CD4-positive, CD25-positive, alpha-beta regulatory T cell (primary cell): Measurements from ENCODE around the gene FCN2. TPM values are rescaled to one million over a fixed set of nuclear protein-coding genes. Genes with fewer than 3 reads are reported as not detected.

Experiments used
- ATAC-seq, 2 donors: fragments of 150-1000 bp; cut with Tn5 transposase; one replicate each; pipeline ENCODE4 v1.10.0; 2021; ENCODE audit warnings: low read depth in 2 of 2, moderate number of reproducible peaks in 2 of 2, moderate library complexity in 1 of 2
- DNase-seq, 3 donors: peaks; one replicate each; pipeline versions ENCODE4 v3.0.0 to v3.0.0-alpha.2; 2012 to 2022; ENCODE audit warnings: mixed read lengths in 1 of 3
- H3K27ac ChIP-seq: one replicate; pipeline ENCODE4 v1.7.0; 2013; ENCODE audit warnings: mild to moderate bottlenecking, low read length; ENCODE audit not compliant: insufficient read depth, poor library complexity, severe bottlenecking
- H3K27me3 ChIP-seq: one replicate; pipeline ENCODE4 v1.7.0; 2013; ENCODE audit warnings: low read length; ENCODE audit not compliant: control insufficient read depth, insufficient read depth
- H3K36me3 ChIP-seq: one replicate; pipeline ENCODE4 v1.7.0; 2013; ENCODE audit warnings: mild to moderate bottlenecking, low read length, moderate library complexity; ENCODE audit not compliant: control insufficient read depth, insufficient read depth
- H3K4me1 ChIP-seq: 2 replicates; pipeline ENCODE4 v1.7.0; 2013; ENCODE audit warnings: mild to moderate bottlenecking, low read length; ENCODE audit not compliant: insufficient read depth, control insufficient read depth, poor library complexity, severe bottlenecking
- H3K4me3 ChIP-seq: one replicate; pipeline ENCODE4 v1.7.0; 2013; ENCODE audit warnings: low read depth, mild to moderate bottlenecking, low read length, moderate library complexity
- H3K9me3 ChIP-seq, 2 experiments: 1 replicate in 1 of 2; 2 replicates in 1 of 2; pipeline ENCODE4 v1.7.0; 2013; ENCODE audit warnings: low read length in 2 of 2, mild to moderate bottlenecking in 1 of 2, moderate library complexity in 1 of 2; ENCODE audit not compliant: control insufficient read depth in 2 of 2
- H3K27ac Mint-ChIP-seq, 3 donors: one replicate each; pipeline ENCODE4 v1.8.0; 2020 to 2022; ENCODE audit warnings: mild to moderate bottlenecking in 3 of 3, mixed read lengths in 3 of 3, moderate library complexity in 2 of 3
- H3K27me3 Mint-ChIP-seq: one replicate; pipeline ENCODE4 v1.8.0; 2022; ENCODE audit warnings: mild to moderate bottlenecking, mixed read lengths
- H3K36me3 Mint-ChIP-seq: one replicate; pipeline ENCODE4 v1.8.0; 2020; ENCODE audit warnings: mixed read lengths
- H3K4me1 Mint-ChIP-seq, 4 donors: one replicate each; pipeline ENCODE4 v1.8.0; 2020 to 2022; ENCODE audit warnings: mixed read lengths in 4 of 4, mild to moderate bottlenecking in 1 of 4
- H3K4me3 Mint-ChIP-seq, 4 donors: one replicate each; pipeline ENCODE4 v1.8.0; 2020 to 2022; ENCODE audit warnings: mild to moderate bottlenecking in 4 of 4, mixed read lengths in 4 of 4, moderate library complexity in 3 of 4
- H3K9me3 Mint-ChIP-seq, 7 donors: one replicate each; pipeline ENCODE4 v1.8.0; 2020 to 2022; ENCODE audit warnings: mixed read lengths in 7 of 7, mild to moderate bottlenecking in 3 of 7, moderate library complexity in 2 of 7
- polyA plus RNA-seq, 4 donors: library from polyadenylated mRNA; unstranded; fragments of 300-500 nt; fragmentation: Illumina TruSeq; gene quantifications; one replicate each; pipeline ENCODE4 v1.2.3, GENCODE V29; 2021
- total RNA-seq: library from RNA; stranded (reverse); gene quantifications from one replicate; pipeline ENCODE4 v1.2.3, GENCODE V29; 2022

FCN2 gene
- total and polyA plus RNA-seq, 5 donors from 2014 or later: not detected

DNA sequence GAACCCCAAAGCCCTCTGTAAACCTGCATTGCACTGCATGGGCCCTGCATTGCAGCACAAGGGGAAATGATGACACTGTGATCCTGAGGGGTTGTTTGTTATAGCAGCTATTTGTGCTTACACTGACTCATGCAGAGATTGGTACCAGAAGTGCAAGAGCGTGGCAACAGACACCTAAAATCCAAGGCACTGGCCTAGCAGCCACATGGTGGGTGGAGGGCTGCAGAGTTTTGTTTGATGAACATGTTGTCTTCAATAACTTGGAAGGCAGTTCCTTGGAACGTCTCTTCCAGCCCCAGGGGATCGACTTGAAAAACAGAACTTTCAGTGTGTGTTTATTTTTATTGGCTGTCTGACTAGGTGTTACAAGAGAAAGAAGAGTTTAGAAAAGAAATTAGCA lies 14.5 kb downstream of the FCN2 start:
- H3K4me1 Mint-ChIP-seq: no peaks in the 10 kb centered on the region
- ATAC-seq (no peak), DNase-seq (no peak)
- no peaks in the 10 kb centered on the region for H3K36me3 ChIP-seq
- no peaks in the 10 kb centered on the region for H3K4me1 ChIP-seq
- H3K4me3 ChIP-seq: no peak overlapping the region
- H3K27ac Mint-ChIP-seq: no peak overlapping the region
- no peaks in the 10 kb centered on the region for H3K36me3 Mint-ChIP-seq
- H3K27me3 Mint-ChIP-seq: peaks cover 8% of the 10 kb centered on the region
- no peak overlapping the region for H3K27ac ChIP-seq
- no peak overlapping the region for H3K4me3 Mint-ChIP-seq
- H3K9me3 ChIP-seq: peaks cover 5 to 13% of the 10 kb centered on the region in 2 experiments
- peaks cover 0 to 10% (median 5%) of the 10 kb centered on the region in 7 donors for H3K9me3 Mint-ChIP-seq
- no peaks in the 10 kb centered on the region for H3K27me3 ChIP-seq

DNA sequence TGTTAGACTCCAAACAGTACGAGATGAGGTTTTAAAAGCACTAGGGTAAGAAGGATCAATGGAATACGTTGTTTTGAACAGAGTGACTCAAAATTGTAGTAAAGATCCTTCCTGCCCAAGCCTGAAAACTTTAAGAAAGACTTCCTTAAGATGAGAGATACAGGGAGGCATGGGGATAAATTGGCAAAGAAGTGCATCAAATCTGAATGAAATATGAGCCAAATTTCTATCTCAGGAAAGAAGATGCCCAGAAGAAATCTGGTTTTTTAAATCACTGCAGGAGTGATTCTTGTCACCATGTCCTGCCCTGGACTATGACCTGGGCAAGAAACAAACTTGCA lies 14.9 kb downstream of the FCN2 start:
- no peak overlapping the region for H3K4me3 ChIP-seq
- peaks cover 5 to 13% of the 10 kb centered on the region in 2 experiments for H3K9me3 ChIP-seq
- ATAC-seq: no peak
- H3K27ac ChIP-seq: no peak overlapping the region
- Mint-ChIP-seq H3K9me3 (peaks cover 0 to 10% (median 5%) of the 10 kb centered on the region in 7 donors), H3K36me3 (no peaks in the 10 kb centered on the region), H3K4me1 (no peaks in the 10 kb centered on the region), H3K27me3 (peaks cover 13% of the 10 kb centered on the region), H3K4me3 (no peak overlapping the region), H3K27ac (no peak overlapping the region)
- H3K27me3 ChIP-seq: no peaks in the 10 kb centered on the region
- no peak for DNase-seq
- H3K4me1 ChIP-seq: no peaks in the 10 kb centered on the region
- H3K36me3 ChIP-seq: no peaks in the 10 kb centered on the region

DNA sequence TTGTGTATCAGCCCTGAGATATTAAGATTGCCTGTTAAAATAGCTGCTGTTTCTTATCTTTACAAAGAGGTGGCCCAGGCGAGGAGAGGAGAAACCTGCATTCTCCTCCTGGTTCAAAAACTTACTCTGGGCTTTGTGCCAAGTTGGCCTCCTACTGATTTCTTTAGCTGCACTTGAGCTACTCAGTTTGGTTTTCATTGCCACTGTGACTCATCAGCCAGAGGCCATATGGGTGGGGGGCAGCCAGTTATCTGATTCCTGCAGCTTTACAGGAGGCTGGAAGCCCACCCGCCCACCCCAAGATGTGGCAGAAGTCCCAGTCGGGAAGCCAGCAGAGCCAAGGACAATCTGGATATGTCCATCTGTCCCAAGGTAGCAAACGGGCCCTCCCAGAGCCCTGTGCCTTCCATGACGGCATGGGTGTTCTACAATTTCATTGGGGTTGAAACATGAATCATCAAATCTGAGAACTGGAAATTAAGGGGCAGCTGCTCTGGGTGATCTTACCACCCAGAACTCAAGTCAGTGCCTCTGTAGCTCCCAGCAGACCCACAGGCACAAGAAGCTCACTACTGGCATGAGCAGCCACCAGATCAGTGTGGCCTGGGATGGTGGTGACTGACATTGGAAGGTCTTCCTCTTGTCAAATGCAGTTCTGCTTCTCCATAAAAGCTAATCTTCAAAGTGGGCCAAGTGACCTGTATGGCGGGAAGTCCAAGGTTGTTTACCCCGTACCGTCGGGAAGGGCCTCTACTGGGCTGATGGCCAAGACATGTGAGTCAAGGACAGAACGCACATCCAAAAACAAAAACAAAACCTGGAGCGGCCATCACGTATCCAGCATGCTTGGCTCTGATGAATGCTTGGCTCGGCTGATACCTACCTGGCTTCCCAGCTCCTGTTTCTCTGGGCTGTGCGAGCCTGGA lies 15.6 kb downstream of the FCN2 start:
- Mint-ChIP-seq H3K27ac (no peak overlapping the region), H3K4me3 (no peak overlapping the region), H3K27me3 (peaks cover 16% of the 10 kb centered on the region), H3K9me3 (peaks cover 0 to 10% (median 5%) of the 10 kb centered on the region in 7 donors), H3K4me1 (no peaks in the 10 kb centered on the region), H3K36me3 (no peaks in the 10 kb centered on the region)
- H3K27ac ChIP-seq: no peak overlapping the region
- no peak overlapping the region for H3K4me3 ChIP-seq
- ATAC-seq (no peak), DNase-seq (no peak)
- H3K27me3 ChIP-seq: no peaks in the 10 kb centered on the region
- no peaks in the 10 kb centered on the region for H3K36me3 ChIP-seq
- peaks cover 5 to 13% of the 10 kb centered on the region in 2 experiments for H3K9me3 ChIP-seq
- no peaks in the 10 kb centered on the region for H3K4me1 ChIP-seq

DNA sequence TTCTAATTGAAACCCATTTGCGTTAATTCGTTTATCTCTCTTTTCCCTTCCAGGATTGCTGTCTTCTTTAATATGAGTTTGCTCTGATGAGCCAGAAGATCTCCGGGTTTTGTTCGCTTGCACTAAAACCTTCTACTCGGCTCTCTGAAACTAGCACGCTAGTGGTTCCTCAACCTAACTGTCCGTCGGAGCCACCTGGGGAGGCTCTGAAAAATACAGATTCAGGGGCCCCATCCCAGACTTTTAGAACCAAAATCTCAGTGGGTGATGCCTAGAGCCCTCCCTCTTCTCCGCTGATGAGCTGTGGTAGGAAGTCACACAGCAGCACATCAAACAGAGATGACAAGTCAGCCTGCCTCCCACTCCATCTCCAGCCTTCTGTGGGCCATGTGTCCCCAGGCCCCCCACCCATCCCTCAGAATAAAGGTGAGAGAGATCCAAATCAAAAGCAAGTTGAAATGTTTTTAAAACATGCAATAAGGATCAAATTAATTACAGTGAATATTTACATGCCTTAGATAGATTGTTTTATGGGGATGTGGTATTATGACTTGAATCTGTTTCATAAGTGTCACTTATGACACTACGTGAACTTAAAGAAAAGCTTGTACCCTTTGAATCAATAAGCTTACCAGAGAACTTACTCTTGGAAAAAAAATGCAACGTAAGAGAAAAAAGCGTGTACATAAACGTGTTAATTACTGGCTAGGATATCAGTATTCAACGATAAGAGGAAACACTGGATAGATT lies 16.4 kb downstream of the FCN2 start:
- no peak for DNase-seq
- no peak overlapping the region for H3K4me3 ChIP-seq
- H3K36me3 ChIP-seq: no peaks in the 10 kb centered on the region
- H3K27me3 ChIP-seq: no peaks in the 10 kb centered on the region
- H3K4me1 Mint-ChIP-seq: no peaks in the 10 kb centered on the region
- peaks cover 5 to 13% of the 10 kb centered on the region in 2 experiments for H3K9me3 ChIP-seq
- peaks cover 0 to 10% (median 5%) of the 10 kb centered on the region in 7 donors for H3K9me3 Mint-ChIP-seq
- H3K27me3 Mint-ChIP-seq: peaks cover 16% of the 10 kb centered on the region
- no peaks in the 10 kb centered on the region for H3K36me3 Mint-ChIP-seq
- no peak overlapping the region for H3K4me3 Mint-ChIP-seq
- no peaks in the 10 kb centered on the region for H3K4me1 ChIP-seq
- no peak for ATAC-seq
- H3K27ac ChIP-seq: no peak overlapping the region
- no peak overlapping the region for H3K27ac Mint-ChIP-seq

DNA sequence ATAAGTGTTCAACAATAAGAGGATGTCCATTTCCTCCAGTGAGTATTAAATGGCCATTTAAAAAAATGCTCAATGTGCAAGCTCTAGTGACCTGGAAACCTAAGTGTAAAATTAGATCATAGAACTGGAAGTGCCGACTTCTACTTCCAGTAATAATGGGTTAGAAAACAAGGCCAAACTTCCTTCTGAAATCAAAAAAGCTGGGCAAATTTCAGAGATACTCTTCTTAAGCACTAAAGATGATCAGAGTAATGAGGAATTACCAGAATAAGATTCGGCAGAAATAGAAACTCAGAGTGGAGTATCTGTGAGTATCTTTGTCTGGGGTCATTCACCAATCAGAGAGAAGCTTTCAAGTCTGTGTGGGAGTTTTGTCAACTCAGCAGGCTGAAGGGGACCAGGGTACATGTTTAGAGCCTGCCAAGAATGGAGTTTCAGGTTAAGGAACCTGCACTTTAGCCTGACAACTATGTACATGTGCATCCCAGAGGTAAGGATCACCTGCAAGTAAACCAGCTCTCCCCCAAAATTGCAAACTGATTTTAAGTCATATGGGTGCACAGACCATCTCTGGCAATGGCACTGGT lies 17.1 kb downstream of the FCN2 start:
- Histone ChIP-seq H3K36me3 (no peaks in the 10 kb centered on the region), H3K27me3 (no peaks in the 10 kb centered on the region), H3K27ac (no peak overlapping the region), H3K4me1 (no peaks in the 10 kb centered on the region), H3K4me3 (no peak overlapping the region), H3K9me3 (peaks cover 5 to 13% of the 10 kb centered on the region in 2 experiments)
- DNase-seq (no peak), ATAC-seq (no peak)
- H3K4me1 Mint-ChIP-seq: no peaks in the 10 kb centered on the region
- H3K9me3 Mint-ChIP-seq: peaks cover 0 to 10% (median 5%) of the 10 kb centered on the region in 7 donors
- H3K4me3 Mint-ChIP-seq: no peak overlapping the region
- no peak overlapping the region for H3K27ac Mint-ChIP-seq
- no peaks in the 10 kb centered on the region for H3K36me3 Mint-ChIP-seq
- H3K27me3 Mint-ChIP-seq: peaks cover 21% of the 10 kb centered on the region

DNA sequence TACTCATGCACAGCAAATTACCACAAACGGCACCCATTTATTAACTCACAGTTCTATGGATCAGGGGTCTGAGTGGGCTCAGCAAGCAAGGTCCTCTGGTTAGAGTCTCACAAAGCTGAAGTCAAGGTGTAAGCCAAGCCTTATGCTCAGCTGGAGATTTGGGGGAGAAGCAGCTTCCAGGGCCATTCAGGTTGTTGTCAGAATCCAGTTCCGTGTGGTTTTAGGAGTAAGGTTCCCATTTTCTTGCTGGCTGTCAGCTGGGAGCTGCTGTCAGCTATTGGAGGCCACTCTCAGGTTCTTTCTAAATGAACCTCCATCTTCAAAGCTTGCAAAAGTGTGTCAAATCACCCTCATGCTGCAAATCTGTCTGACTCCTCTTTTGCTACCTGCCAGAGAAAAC lies 17.7 kb downstream of the FCN2 start:
- no peak overlapping the region for H3K27ac ChIP-seq
- H3K4me3 ChIP-seq: no peak overlapping the region
- Mint-ChIP-seq H3K4me1 (no peaks in the 10 kb centered on the region), H3K9me3 (peaks cover 0 to 10% (median 4%) of the 10 kb centered on the region in 7 donors), H3K27me3 (peaks cover 22% of the 10 kb centered on the region), H3K4me3 (no peak overlapping the region), H3K36me3 (no peaks in the 10 kb centered on the region), H3K27ac (no peak overlapping the region)
- H3K9me3 ChIP-seq: peaks cover 5 to 13% of the 10 kb centered on the region in 2 experiments
- no peaks in the 10 kb centered on the region for H3K4me1 ChIP-seq
- no peaks in the 10 kb centered on the region for H3K27me3 ChIP-seq
- DNase-seq (no peak), ATAC-seq (no peak)
- no peaks in the 10 kb centered on the region for H3K36me3 ChIP-seq

DNA sequence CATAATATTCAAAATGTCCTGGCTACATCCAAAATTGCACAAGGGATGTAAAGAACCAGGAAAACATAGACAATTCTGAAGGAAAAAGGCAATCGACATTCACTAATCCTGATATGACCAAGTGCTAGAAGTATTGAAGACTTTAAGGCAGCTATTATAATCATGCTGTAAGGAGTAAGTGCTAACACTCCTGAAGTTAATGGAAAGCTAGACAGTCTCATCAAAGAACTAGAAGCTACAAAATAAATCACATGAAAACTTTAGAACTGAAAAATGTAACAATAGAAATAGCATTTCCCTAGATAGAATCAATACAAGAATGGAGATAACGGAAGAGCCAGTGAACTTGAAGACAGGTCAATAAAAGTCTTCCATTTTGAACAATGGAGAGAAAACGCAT lies 18.6 kb downstream of the FCN2 start:
- peak overlapping the region in 1 of 3 donors; percentile 65 for H3K27ac Mint-ChIP-seq
- no peaks in the 10 kb centered on the region for H3K36me3 ChIP-seq
- DNase-seq (no peak), ATAC-seq (no peak)
- H3K4me1 ChIP-seq: no peaks in the 10 kb centered on the region
- no peaks in the 10 kb centered on the region for H3K27me3 ChIP-seq
- peaks cover 0 to 10% (median 4%) of the 10 kb centered on the region in 7 donors for H3K9me3 Mint-ChIP-seq
- H3K4me3 ChIP-seq: no peak overlapping the region
- H3K9me3 ChIP-seq: peaks cover 5 to 13% of the 10 kb centered on the region in 2 experiments
- no peaks in the 10 kb centered on the region for H3K4me1 Mint-ChIP-seq
- H3K27me3 Mint-ChIP-seq: peaks cover 22% of the 10 kb centered on the region
- no peak overlapping the region for H3K27ac ChIP-seq
- H3K36me3 Mint-ChIP-seq: no peaks in the 10 kb centered on the region
- no peak overlapping the region for H3K4me3 Mint-ChIP-seq
